ENCODE results near the gene UBXN2A. TPM values are rescaled to one million over a fixed set of nuclear protein-coding genes. Genes with fewer than 3 reads are reported as not detected.

The UBXN2A gene
- total RNA-seq, 1 donor from 2014 or later, result 18.5 TPM

DNA sequence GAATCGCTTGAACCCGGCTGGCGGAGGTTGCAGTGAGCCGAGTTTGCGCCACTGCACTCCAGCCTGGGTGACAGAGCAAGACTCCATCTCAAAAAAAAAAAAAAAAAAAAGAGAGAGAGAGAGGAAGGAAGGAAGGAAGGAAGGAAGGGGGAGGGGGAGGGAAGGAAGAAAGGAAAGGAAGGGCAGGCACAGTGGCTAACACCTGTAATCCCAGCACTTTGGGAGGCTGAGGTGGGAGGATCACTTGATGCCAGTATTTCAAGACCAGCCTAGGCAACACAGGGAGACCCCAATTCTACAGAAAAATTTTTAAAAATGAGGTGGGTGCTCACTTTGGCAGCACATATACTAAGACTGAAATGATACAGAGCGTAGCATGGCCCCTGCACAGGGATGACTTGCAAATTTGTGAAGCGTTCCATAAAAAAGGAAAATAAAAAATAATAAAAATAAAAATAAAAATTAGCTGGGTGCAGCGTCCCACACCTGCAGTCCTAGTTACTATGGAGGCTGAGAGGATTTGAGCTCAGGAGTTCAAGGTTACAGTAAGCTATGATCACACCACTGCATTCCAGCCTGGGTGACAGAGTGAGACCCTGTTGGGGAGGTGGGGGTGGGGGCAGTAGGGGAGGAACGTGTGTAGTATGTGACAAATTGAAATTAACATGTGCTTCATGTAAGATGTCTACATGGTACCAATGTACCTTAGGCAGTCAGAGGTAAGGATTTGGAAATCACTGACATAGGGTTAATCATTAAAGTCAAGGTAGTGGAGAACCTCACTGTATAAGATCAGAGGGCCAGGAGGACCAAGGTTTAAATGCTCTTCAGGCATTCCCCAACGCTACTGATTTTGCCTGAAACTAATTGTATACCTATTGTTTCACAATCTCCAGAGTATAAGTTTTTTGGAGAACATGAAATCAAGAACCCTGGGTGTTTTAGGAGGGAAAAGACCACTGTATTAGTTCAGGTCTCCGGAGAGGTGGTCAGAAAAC is 105.5 kb downstream of the UBXN2A start:
- Histone ChIP-seq H3K27ac (replicated peaks) (no peak overlapping the region), H3K9me3 (replicated peaks) (no peaks in the 10 kb centered on the region), H3K4me3 (peak overlapping the region; percentile 82), H3K4me1 (peaks cover 43% of the 10 kb centered on the region), H3K36me3 (no peaks in the 10 kb centered on the region), H3K27me3 (ENCODE audit: low read depth) (no peaks in the 10 kb centered on the region)
- DNase-seq, result no peak
- TF ChIP-seq, protein P1, sequence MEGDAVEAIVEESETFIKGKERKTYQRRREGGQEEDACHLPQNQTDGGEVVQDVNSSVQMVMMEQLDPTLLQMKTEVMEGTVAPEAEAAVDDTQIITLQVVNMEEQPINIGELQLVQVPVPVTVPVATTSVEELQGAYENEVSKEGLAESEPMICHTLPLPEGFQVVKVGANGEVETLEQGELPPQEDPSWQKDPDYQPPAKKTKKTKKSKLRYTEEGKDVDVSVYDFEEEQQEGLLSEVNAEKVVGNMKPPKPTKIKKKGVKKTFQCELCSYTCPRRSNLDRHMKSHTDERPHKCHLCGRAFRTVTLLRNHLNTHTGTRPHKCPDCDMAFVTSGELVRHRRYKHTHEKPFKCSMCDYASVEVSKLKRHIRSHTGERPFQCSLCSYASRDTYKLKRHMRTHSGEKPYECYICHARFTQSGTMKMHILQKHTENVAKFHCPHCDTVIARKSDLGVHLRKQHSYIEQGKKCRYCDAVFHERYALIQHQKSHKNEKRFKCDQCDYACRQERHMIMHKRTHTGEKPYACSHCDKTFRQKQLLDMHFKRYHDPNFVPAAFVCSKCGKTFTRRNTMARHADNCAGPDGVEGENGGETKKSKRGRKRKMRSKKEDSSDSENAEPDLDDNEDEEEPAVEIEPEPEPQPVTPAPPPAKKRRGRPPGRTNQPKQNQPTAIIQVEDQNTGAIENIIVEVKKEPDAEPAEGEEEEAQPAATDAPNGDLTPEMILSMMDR (IDR thresholded peaks at IDR 0.05; ENCODE audit: borderline replicate concordance), result no peak
- intact Hi-C loops (cut with micrococcal nuclease), result no loop called here

DNA sequence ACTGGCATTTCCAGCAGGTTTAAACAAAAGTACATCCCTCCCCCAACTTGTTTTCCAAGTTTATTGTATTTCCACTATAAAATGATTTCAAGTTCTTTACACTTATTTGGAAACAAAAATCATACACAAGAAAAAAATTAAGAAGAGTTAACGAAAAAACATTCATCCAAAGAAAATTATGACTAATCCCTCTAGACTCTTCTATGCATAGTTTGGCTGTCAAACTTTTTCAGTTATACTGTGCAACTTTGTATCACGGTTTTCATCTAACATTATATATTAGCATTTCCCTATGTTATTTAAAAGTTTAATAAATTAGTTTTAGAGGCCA is 106.3 kb downstream of the UBXN2A start:
- Histone ChIP-seq H3K27me3 (ENCODE audit: low read depth) (no peaks in the 10 kb centered on the region), H3K9me3 (replicated peaks) (no peaks in the 10 kb centered on the region), H3K36me3 (no peaks in the 10 kb centered on the region), H3K27ac (replicated peaks) (peak overlapping the region; percentile 77), H3K4me3 (peak overlapping the region; percentile 82), H3K4me1 (peaks cover 43% of the 10 kb centered on the region)
- no peak for DNase-seq
- intact Hi-C loops (cut with micrococcal nuclease), result no loop called here
- TF ChIP-seq, protein P1 (IDR thresholded peaks at IDR 0.05; ENCODE audit: borderline replicate concordance), result no peak

DNA sequence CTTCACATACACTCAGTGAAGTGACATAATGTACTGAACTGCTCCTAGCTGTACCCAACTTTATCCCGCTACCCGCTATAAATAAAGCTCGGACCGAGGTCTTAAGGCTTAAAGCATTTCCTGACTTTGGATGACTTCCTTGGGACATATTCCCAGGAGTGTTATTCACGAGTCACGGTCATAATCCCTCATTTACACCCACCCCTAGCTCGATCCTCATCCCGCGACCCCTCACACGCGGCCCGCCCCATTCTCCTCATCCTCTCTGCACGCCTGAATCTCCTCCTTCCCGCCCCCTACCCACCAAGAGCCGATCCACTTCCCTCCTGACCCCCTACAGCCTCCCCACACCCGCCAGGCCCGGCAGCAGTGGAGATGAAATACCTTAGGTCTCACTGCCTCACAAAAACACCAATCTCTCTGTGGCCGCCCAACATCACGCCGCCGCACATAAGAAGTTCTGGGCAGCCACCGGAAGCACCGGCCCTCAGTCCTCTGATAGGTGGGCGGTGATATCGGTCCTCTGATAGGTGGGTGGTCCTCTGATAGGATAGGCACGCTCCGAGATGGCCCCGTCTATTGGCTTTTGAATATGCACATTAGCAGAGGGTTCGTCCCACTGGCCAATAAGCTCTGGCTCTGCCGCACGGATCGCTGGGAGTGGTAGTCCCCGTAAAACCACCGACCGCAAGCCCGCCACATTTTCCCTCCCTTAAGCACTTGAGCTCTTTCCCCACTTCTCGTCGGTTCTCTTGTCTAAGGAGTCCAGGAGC is 106.9 kb downstream of the UBXN2A start, which contains the start of gene WDCP:
Gene WDCP, minus strand, starts transcription at position 462 of the 773 bp plus-strand sequence. CDS start 7,897 bp downstream, outside the sequence.
- intact Hi-C loops (cut with micrococcal nuclease), result no loop called here
- Histone ChIP-seq H3K9me3 (replicated peaks) (no peaks in the 10 kb centered on the region), H3K36me3 (no peaks in the 10 kb centered on the region), H3K27me3 (ENCODE audit: low read depth) (no peaks in the 10 kb centered on the region), H3K4me1 (peaks cover 43% of the 10 kb centered on the region), H3K4me3 (peak within 1 kb of the TSS; percentile 82), H3K27ac (replicated peaks) (peak within 1 kb of the TSS; percentile 77)
- DNase-seq, result peak; percentile 93
- TF ChIP-seq, protein P1 (IDR thresholded peaks at IDR 0.05; ENCODE audit: borderline replicate concordance), result no peak

DNA sequence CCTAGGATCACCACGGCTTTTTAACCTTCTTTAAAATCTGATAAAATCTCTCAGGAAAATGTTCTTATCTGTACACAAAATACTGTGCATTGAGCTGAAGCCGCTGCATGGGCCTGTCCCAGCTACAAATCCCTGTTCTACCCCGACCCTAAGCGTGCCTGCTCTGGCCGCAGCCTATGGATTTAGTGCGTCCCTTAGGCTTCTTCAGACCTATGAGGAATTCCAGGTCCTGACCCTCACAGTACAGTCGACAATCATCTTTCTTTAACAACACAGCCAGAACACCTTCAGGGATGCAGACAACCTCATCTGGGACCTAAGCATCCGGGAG is 107.4 kb downstream of the UBXN2A start:
- Histone ChIP-seq H3K9me3 (replicated peaks) (no peaks in the 10 kb centered on the region), H3K4me3 (peak overlapping the region; percentile 82), H3K4me1 (peaks cover 43% of the 10 kb centered on the region), H3K27ac (replicated peaks) (no peak overlapping the region), H3K36me3 (no peaks in the 10 kb centered on the region), H3K27me3 (ENCODE audit: low read depth) (no peaks in the 10 kb centered on the region)
- intact Hi-C loops (cut with micrococcal nuclease), result no loop called here
- no peak for DNase-seq
- TF ChIP-seq, protein P1 (IDR thresholded peaks at IDR 0.05; ENCODE audit: borderline replicate concordance), result no peak

DNA sequence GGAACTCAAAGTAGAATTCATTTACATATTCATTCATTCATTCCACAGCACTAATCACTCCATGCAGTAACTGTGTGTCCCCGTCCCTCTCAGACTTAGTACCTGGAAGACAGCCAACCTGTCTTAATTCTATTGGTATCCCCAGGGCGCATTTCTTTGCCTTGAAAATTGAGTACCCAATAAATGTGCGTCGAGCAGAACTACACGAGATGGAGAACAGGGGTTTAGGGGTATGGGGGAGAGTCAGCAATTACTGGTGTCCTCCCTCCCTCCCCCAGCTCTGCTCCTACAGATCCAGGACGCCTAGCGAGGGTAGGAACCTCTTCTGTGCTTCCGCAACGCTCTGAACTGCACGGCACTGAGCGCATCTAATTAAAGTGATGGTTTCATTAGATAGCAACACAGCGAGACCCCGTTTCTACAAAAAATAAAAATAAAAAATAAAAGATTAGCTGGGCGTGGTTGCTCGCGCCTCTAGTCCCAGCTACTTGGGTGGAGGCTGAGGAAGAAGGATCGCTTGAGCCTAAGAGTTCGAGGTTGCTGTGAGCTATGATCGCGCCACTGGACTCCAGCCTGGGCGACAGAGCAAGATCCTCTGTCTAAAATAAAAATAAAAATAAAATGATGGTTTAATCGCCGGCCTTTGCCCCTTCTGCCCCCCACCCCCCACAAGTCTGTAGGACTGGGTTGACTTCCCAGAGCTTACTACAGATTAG is 108.7 kb downstream of the UBXN2A start:
- DNase-seq, result no peak
- Histone ChIP-seq H3K27ac (replicated peaks) (peak overlapping the region; percentile 5), H3K36me3 (no peaks in the 10 kb centered on the region), H3K9me3 (replicated peaks) (no peaks in the 10 kb centered on the region), H3K27me3 (ENCODE audit: low read depth) (no peaks in the 10 kb centered on the region), H3K4me3 (peak overlapping the region; percentile 88), H3K4me1 (peaks cover 43% of the 10 kb centered on the region)
- TF ChIP-seq, protein P1 (IDR thresholded peaks at IDR 0.05; ENCODE audit: borderline replicate concordance), result no peak
- intact Hi-C loops (cut with micrococcal nuclease), result no loop called here

Measured in left ventricle myocardium inferior (tissue), 1 donor.